Upper lobe of right lung (tissue), 1 donor: ENCODE results near the gene TNNT3. TPM values are rescaled to one million over a fixed set of nuclear protein-coding genes. Genes with fewer than 3 reads are reported as not detected.

ENCODE experiments used
- ATAC-seq: fragments of 200-7000 bp; cut with Tn5 transposase; one replicate; pipeline ENCODE4 v1.9.1; 2020; ENCODE audit warnings: mild to moderate bottlenecking, moderate library complexity
- DNase-seq: peaks from one replicate; pipeline ENCODE4 v3.0.0-alpha.2; 2020
- H3K27ac ChIP-seq: fragments of 200-600 bp; one replicate; pipeline ENCODE4 v1.8.0; 2022
- H3K27me3 ChIP-seq: fragments of 200-600 bp; one replicate; pipeline ENCODE4 v1.8.0; 2022; ENCODE audit warnings: mild to moderate bottlenecking
- H3K36me3 ChIP-seq: fragments of 200-600 bp; one replicate; pipeline ENCODE4 v1.8.0; 2022
- H3K4me1 ChIP-seq: fragments of 200-600 bp; one replicate; pipeline ENCODE4 v1.8.0; 2022
- H3K4me3 ChIP-seq: fragments of 200-600 bp; one replicate; pipeline ENCODE4 v1.8.0; 2022; ENCODE audit warnings: mild to moderate bottlenecking
- H3K9me3 ChIP-seq: fragments of 200-600 bp; one replicate; pipeline ENCODE4 v1.8.0; 2022
- intact Hi-C: fragments of 100-400 bp; cut with DNase I; formaldehyde crosslinking; loops from one replicate; pipeline ENCODE4 v1.11.0; 2022
- total RNA-seq: library from RNA; stranded (reverse); fragmentation: NEBNext Ultra II Directional; extraction: Animal tissue kit (Norgen Biotek cat#: 25700); gene quantifications from one replicate; pipeline ENCODE4 v1.2.1, GENCODE V29; 2021
- TF ChIP-seq, protein P1 (sequence below): fragments of 200-600 bp; IDR thresholded peaks from one replicate; pipeline ENCODE4 v1.8.0; 2022; ENCODE audit warnings: antibody characterized with exemption
- donor health status: DM: no; HTN: yes; CAD: no; lungs with severe emphysema.

TNNT3 gene
- total RNA-seq, 1 donor from 2014 or later: 0.43 TPM

GRCh38 chr11:1889941-1890855 lies 29.3 kb upstream of the TNNT3 start:
- Histone ChIP-seq H3K4me3 (no peak overlapping the region), H3K9me3 (no peaks in the 10 kb centered on the region), H3K4me1 (no peaks in the 10 kb centered on the region), H3K36me3 (no peaks in the 10 kb centered on the region), H3K27me3 (no peaks in the 10 kb centered on the region), H3K27ac (peak overlapping the region; percentile 17)
- DNase-seq (peak; percentile 57), ATAC-seq (peak; percentile 3)
- TF ChIP-seq, protein P1, sequence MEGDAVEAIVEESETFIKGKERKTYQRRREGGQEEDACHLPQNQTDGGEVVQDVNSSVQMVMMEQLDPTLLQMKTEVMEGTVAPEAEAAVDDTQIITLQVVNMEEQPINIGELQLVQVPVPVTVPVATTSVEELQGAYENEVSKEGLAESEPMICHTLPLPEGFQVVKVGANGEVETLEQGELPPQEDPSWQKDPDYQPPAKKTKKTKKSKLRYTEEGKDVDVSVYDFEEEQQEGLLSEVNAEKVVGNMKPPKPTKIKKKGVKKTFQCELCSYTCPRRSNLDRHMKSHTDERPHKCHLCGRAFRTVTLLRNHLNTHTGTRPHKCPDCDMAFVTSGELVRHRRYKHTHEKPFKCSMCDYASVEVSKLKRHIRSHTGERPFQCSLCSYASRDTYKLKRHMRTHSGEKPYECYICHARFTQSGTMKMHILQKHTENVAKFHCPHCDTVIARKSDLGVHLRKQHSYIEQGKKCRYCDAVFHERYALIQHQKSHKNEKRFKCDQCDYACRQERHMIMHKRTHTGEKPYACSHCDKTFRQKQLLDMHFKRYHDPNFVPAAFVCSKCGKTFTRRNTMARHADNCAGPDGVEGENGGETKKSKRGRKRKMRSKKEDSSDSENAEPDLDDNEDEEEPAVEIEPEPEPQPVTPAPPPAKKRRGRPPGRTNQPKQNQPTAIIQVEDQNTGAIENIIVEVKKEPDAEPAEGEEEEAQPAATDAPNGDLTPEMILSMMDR: no peak
- intact Hi-C loops: no loop called here

DNA sequence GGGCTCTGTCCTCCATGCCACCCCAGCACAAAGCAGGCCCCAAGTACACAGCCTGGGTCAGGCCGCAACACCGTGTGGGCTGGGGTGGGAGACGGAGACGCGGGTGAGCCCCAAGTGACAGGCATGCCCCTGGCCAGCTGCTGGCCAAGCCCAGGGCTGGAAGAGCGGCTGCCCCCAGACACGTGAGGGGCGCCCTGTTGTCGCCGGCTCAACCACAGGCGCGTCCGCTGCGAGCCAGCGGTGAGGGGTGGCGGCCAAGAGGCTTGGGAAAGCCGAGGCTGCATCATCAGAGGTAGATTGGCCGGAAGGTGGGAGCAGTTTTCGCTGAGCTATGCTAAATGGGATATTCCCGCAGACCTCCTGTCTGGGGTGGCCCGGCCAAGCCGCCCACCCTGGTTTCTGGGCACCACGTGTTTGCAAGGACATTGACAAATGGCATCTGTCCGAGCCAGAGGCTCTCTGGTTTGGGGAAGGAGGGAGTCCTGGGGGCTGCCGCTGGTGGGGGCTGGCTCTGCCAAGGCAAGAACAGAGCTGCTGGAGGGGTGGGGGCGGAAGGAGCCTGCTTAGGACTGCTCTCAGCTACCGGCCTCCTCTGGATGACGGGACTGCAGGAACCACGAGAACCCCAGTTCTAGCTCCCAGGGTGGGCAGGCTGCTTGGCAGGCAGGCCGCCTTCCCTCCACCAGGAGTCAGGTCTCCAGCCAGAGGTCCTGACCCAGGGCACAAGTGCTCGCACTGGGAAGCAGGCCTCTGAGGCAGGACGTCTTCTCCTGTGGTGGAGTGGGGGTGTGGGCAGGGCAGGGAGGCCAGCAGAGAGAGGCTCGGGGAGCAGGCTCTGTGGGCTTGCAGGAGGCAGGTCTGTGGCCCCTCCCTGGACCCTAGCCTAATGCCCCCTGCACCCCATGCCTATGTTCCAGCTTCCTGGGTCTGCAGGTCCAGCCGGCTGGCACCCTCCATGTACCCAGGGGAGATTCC lies 28.4 kb upstream of the TNNT3 start:
- H3K4me1 ChIP-seq: no peaks in the 10 kb centered on the region
- H3K36me3 ChIP-seq: no peaks in the 10 kb centered on the region
- no peak overlapping the region for H3K4me3 ChIP-seq
- ATAC-seq: peak; percentile 8
- peak; percentile 64 for DNase-seq
- no peaks in the 10 kb centered on the region for H3K9me3 ChIP-seq
- intact Hi-C loops: no loop called here
- TF ChIP-seq, protein P1: no peak
- no peak overlapping the region for H3K27ac ChIP-seq
- no peaks in the 10 kb centered on the region for H3K27me3 ChIP-seq

GRCh38 chr11:1891831-1892115 lies 27.7 kb upstream of the TNNT3 start, which contains the start of gene PRR33:
TSS of gene PRR33 (minus strand) at chr11:1891895. CDS start at chr11:1890584, 1,311 bp downstream.
- TF ChIP-seq, protein P1: no peak
- Histone ChIP-seq H3K36me3 (no peaks in the 10 kb centered on the region), H3K9me3 (no peaks in the 10 kb centered on the region), H3K27ac (no peak within 1 kb of the TSS), H3K4me1 (no peaks in the 10 kb centered on the region), H3K4me3 (no peak within 1 kb of the TSS), H3K27me3 (no peaks in the 10 kb centered on the region)
- intact Hi-C loops: no loop called here
- DNase-seq (no peak), ATAC-seq (no peak)

- TF ChIP-seq, protein P1: no peak
- no peak overlapping the region for H3K27ac ChIP-seq
- intact Hi-C loops: no loop called here
Measured at GRCh38 chr11:1892116-1892515, 27.4 kb upstream of the TNNT3 start.

DNA sequence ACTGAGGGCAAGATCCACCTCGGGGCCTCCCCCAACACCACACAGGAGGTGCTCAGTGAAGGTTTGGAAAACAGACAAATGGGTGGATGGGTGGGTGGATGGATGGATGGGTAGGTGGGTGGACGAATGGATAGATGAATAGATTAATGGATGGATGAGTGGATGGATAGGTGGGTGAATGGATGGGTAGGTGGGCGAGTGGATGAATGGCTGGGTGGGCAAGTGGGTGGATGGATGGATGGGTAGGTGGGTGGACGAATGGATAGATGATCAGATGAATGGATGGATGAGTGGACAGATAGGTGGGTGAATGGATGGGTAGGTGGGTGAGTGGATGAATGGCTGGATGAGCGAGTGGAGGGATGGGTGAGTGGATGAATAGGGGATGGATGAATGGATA lies 26.9 kb upstream of the TNNT3 start:
- Histone ChIP-seq H3K36me3 (no peaks in the 10 kb centered on the region), H3K27ac (no peak overlapping the region), H3K4me1 (no peaks in the 10 kb centered on the region), H3K4me3 (no peak overlapping the region), H3K9me3 (no peaks in the 10 kb centered on the region), H3K27me3 (no peaks in the 10 kb centered on the region)
- no peak for ATAC-seq
- TF ChIP-seq, protein P1: no peak
- intact Hi-C loops: no loop called here
- DNase-seq: no peak

More at GRCh38 chr11:1892116-1892515, 27.4 kb upstream of the TNNT3 start:
- Histone ChIP-seq H3K4me1 (no peaks in the 10 kb centered on the region), H3K36me3 (no peaks in the 10 kb centered on the region), H3K4me3 (no peak overlapping the region), H3K27me3 (no peaks in the 10 kb centered on the region), H3K9me3 (no peaks in the 10 kb centered on the region)
- DNase-seq (peak; percentile 56), ATAC-seq (no peak)
